CD4-positive, alpha-beta T cell treated with Interleukin-15 for 1 hour (primary cell): ENCODE data around the gene LUZP4.
"Not testable (repeated sequence)": the region's sequence is repeated elsewhere in the genome, so short reads cannot be mapped to it uniquely, and the experiment has no call there.

Experiments used
- DNase-seq: peaks from one replicate; pipeline ENCODE4 v3.0.0-alpha.2; 2020

LUZP4 gene, protein sequence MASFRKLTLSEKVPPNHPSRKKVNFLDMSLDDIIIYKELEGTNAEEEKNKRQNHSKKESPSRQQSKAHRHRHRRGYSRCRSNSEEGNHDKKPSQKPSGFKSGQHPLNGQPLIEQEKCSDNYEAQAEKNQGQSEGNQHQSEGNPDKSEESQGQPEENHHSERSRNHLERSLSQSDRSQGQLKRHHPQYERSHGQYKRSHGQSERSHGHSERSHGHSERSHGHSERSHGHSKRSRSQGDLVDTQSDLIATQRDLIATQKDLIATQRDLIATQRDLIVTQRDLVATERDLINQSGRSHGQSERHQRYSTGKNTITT

DNA sequence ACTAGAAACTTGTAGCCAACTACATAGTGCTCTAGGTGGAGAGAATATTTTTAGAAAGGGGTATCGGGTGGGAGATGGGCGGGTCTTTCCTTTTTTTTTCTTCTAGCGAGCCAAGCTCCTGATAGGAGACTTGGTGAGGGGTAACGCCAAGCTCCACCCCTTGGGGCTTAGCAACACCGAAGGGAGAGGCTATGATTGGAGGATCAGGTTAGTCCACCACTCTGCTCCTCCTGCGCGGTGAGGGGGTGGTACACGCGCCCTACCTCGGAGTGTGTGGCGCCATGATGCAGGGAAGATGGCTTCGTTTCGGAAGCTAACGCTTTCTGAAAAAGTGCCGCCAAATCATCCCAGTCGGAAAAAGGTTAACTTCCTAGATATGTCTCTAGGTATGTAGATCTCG, at the start of gene LUZP4:
Gene LUZP4, plus strand, starts transcription at position 251 of the 400 bp plus-strand sequence. Its CDS starts 45 bp downstream, at position 296.
- DNase-seq = no peak

DNA sequence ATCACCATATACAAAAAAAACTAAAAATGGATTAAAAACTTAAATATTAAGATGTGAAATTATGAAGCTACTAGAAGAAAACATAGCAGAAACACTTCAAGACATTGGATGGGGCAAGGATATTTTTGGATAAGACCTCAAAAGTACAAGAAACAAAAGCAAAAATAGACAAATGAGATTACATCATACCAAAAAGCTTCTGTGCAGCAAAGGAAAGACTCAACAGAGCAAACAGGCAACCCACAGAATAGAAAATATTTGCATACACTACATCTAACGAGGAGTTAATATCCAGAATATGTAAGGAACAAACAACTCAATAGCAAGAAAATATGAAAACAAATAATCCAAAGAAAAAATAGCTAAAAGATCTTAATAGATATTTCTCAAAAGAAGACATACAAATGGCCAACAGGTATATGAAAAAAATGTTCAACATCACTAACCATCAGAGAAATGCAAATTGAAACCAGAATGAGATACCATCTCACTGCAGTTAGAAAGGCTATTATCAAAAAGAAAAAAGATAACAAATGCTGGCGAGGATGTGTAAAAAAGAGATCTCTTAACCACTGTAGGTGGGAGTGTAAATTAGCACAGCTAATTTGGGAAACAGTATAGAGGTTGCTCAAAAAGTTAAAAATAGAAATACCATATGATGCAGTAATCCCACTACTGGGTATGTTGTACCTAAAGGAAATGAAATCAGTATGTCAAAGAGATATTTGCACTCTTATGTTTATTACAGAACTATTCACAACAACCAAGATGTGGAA, 37.9 kb upstream of the LUZP4 start:
- no peak for DNase-seq

DNA sequence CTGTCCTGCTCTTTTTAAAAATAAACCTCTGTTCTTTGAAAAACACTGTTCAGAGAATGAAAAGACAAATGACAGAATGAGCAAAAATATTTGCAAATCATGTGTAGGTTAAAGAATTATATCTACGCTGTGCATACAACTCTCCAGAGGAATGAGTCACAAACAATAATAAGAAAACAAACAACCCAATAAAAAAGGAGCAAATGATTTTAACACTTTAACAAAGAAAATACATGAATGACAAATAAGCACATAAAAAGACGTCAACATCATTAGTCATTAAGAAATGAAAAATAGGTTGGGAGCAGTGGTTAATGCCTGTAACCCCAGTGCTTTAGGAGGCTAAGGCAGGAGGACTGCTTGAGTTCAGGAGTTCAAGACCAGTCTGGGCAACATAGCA, 34.5 kb upstream of the LUZP4 start:
- no peak for DNase-seq

DNA sequence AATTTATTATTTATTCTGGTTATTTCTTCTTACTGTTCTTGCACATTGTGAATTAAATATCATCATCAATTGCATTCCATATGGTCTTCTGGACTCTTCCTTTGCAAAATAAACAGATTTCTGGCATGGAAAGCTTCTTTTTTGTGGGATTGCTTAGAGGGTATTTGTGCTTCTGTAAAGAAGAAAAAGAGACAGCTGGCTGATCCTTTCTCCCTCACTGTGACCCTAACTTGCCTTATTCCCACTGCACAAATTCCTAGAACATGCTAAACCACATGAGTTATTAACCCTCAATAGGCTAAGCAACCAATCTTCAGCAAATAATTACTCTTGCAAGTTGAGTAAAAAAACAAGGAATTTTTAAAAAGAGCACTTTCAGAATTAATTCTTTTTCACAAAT, 31.8 kb upstream of the LUZP4 start:
- no peak for DNase-seq

DNA sequence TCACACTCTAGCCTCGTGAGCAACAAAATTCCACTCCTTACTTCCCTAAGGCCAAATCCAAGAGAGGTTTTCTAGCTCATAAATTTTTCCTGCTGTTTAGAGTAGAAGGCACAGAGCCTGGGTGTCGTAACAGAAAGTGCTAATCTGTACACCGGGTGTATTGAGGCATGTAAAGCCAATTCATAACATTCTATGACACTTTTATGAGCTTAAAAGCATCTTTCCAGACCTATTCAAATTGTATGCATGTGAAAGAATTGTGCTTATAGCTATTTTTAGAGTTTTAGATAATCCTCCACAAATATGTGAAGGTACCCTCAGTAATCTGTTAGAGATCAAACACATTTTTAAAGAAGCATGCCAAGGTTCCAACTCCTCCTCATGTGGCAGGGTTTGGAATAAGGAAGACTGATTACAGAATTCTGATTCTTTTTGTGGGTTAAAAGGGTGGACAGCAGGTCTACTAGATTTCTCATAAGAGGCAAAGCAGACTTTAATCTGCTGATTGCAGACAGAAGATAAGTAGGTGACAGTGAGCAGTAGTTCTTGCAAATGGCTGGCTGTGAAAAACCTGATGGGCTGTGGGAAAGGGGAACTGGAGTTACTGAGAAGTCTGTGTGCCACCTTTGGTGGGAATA, 30.2 kb upstream of the LUZP4 start:
- DNase-seq = no peak

DNA sequence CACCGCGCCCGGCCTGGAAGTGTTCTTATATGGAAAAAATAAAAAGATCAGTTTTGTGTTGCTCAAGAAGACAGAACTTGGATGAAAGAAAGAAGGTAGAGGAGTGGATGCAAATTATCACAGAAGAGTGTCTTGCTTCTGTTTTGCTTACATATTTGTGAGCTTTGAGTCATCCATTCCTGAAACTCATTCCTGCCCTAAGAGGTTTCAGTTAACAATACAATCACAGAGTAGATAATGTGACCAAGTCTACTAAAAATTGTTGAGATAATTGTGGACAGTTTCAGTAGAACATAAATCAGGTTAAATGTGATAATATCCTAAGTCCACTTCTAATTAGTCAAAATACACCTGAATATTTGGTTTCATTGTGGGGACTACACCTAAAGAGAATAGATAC, 29.2 kb upstream of the LUZP4 start:
- DNase-seq = no peak

DNA sequence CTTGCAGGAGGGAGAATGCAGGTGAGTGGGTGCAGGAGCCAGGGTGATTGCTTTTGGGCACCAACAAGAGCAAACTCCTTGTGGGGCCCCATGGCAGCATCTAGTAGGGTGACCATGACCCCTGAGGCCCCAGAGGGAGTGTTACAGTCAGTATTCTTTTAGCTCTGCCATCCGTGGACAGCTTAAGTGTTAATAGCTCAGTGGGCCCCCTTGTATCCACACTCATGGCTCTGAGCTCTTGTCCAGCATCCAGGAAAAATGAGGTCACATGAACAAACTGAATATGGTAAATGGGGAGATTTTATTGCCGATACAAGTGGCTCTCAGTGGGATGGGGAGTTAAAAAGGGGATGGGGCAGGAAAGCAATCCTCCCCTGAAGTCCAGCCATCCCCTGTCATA, 28.4 kb upstream of the LUZP4 start:
- no peak for DNase-seq

DNA sequence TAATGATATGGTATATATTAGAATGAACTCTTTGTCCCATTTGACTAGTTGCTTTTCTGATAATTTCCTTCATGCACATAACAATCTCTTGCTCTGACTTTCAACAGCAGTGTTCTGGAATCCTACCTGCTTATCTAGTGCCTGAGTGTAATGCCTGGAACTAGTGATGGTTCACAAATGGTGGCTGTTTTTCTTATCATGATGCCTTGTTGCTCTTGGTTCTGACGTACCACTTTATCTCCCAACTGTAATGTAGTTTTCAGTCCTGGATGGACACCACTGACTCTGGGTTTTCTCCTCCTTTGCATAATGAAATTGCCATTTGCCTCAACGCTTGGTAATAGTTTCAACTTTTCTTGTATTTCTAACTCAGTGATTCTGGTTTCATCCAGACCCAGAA, 25.5 kb upstream of the LUZP4 start:
- no peak for DNase-seq

DNA sequence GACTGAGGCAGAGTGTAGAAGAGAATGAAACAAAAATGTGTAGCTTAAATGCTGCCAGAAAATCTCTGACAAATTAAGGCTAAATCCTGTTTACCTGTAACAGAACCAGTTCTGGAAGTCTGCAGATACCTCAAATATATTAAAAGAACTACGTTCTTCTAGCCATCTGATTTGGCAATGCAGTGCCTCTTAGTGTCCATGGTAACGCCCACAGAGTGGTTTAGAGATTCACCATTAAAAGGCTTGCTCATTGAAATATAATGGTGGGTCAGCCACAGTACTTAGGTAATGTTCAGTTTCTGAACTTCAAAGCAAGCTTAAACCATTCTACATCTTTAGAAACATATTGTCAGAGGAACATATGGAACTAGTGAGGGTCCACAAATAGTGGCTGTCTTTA, 23.2 kb upstream of the LUZP4 start:
- DNase-seq = no peak

DNA sequence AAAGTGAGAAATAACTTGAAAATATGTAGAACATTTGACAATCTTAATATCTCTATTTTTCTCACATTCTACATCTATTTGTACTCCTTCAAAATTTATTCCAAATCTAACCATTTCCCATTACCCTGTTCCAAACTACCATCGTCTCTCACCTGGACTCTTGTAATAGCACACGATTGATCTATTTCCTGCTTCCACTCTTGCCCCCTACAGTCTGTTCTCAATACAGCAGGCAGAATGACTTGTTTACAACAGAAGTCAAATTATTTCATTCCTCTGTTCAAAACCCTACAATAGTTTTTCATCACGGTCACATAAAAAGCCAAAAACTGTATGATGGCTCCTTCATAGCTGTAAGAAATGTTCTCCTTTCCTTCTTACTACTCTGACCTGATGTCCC, 21.1 kb upstream of the LUZP4 start:
- DNase-seq = no peak

DNA sequence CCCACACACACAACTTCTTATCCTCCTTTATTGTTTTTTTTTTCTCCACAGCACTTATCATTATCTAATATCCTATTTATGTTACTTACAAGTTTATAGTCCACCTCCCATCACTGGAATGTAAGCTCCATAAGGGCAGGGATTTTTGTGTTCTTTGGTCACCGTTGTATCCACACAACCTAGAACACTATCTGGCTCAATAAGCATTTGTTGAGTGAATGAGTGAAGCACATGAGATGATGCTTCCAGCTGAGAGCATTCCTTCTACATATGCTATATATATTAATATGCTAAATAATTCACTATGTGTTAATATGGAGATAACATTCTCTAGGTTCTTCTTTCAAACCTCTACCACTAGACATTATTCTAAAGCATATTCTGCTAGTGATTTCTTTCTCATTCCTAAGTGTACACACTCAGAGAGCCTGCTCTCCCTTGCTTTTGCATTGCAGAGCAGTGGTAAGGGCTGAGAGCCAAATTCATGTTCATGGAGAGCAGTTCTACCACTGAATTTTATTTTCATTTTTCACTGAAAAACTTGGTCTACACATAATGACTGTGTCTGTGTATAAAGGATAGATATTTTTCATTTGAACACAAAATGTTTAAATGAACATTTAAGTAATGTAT, 20.3 kb upstream of the LUZP4 start:
- no peak for DNase-seq

DNA sequence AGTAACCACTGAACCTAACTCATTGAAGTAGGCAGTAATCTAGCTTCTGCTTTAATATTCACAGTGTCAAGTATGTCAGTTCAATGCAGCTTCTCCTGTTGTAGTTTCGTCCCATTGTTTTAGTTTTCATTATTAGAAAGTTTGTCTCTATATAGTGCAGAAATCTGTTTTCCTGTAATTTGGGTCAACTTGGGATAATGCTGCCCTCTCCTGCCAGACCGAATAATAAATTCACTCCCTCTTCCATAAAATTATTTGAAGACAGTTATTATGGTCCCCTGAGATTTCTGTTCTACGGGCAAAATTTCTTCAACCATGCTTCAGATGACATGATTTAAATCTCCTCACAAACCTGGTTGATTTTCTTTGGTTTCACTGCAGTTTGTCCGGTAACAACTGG, 4.6 kb upstream of the LUZP4 start:
- no peak for DNase-seq

DNA sequence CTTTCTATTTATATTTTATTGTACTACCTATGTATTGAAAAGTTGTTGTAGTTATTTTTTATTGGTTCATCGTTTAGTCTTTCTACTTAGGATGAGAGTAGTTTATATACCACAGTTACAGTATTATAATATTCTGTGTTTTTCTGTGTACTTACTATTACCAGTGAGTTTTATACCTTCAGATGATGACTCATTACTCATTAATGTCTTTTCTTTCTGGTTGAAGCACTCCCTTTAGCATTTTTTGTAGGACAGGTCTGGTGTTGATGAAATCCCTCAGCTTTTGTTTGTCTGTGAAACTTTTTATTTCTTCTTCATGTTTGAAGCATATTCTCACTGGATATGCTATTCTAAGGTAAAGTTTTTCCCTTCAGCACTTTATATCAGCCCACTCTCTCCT, 7.7 kb downstream of the LUZP4 start:
- no peak for DNase-seq

DNA sequence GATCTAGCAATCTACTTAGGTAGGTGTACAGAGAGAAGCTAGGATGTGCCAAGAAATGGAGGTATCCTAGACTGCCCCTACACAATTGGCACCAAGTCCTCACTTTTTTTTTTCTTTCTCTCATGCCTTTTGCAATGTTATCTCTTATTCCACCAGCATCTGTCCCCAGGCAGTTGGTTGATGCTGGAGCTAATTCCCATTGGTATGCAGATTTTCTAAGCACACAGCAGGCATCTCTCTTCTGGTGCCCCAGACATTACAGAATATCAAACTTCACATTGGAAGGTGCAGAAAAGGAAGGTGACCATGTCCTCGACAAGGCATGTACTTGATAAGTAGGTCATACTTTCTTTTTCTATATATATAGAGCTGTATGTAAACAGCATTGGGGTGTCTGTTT, 21.6 kb downstream of the LUZP4 start:
- no peak for DNase-seq

DNA sequence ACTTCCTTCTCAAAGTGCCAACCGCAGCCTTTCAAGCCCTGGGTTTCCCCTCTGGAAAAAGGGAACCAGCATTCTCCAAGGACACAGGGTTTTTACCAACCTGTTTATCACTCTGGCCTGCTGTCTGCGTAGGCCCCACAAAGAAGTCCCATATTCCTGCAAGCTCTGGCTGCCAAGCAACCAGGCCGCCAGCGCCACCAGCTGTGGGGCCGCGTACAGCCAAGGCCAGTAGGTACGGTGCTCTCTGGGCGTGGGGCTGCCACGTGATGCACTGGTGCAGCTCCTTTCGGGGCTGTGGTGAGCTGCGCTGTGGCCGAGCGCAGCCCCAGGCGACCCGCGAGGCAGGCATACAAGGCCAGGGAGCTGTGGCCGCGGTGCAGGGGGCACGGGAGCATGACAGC, 22.1 kb downstream of the LUZP4 start:
- no peak for DNase-seq

DNA sequence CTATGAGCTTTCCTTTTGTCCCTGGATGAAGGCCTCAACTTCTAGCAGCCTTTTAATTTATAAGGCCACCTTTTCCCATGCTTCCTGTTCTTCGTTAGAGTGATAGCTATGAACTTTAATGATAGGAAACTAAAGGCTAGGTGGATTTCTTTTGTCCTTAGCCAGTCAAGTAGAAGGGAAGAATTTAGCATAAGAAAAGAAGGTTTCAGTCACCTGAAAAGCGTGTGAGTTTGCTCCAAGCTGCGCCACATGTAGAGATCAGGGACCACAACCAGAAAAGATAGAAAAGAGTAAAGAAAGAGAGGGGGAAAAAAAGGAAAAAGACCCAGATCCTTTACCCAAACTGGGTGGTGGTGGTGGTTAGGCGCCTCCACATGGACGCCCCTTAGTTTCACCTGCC, 28.6 kb downstream of the LUZP4 start:
- DNase-seq = no peak

DNA sequence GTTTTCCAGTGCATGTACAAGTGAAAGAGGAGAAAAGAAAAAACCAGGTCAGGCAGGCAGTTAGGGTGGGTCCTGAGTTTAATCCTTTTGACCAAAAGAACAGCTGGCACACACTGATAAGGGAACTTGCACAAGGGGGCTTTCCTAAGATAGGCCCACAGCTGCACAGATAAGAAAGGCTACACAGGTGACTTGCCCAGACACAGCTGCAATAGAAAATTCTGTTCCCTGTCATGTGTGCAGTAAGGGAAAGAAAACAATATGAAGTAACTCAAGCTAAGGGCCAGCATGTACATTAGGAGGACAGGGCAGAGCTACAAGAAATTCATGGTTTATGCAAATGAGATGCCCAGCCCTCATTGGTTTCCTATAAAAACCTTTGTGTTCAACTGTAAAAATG, 32.9 kb downstream of the LUZP4 start:
- no peak for DNase-seq

DNA sequence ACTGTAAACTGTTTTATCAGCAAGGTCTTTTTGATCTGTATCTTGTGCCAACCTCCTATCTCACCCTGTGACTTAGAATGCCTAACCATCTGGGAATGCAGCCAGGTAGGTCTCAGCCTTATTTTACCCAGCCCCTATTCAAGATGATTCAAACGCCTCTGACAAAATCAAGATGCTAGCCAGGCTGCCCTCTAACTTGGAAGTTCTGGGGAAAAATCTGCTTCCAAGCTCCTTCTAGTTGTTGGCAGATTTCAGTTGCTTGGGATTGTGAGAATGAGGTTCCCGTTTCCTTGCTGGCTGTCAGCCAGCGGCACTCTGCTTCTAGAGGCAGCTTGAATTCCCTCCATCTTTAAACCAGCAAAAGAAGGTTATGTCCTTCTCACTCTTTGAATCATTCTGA, 34.7 kb downstream of the LUZP4 start:
- DNase-seq = no peak

DNA sequence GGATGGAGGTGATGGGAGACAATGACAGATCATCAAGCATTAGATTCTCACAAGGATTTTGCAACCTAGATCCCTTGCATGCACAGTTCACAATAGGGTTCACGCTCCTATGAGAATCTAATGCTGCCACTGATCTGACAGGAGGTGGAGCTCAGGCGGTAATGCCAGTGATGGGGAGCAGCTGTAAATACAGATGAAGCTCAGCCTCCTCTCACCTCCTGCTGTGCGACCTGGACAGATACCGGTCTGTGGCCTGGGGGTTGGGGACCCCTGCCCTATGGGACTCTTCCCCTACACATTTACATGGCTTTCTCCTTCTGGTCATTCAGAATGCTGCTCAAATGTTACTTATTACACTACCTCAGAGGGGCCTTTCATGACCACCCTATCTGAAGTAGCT, 39.8 kb downstream of the LUZP4 start:
- not testable (repeated sequence) for DNase-seq

DNA sequence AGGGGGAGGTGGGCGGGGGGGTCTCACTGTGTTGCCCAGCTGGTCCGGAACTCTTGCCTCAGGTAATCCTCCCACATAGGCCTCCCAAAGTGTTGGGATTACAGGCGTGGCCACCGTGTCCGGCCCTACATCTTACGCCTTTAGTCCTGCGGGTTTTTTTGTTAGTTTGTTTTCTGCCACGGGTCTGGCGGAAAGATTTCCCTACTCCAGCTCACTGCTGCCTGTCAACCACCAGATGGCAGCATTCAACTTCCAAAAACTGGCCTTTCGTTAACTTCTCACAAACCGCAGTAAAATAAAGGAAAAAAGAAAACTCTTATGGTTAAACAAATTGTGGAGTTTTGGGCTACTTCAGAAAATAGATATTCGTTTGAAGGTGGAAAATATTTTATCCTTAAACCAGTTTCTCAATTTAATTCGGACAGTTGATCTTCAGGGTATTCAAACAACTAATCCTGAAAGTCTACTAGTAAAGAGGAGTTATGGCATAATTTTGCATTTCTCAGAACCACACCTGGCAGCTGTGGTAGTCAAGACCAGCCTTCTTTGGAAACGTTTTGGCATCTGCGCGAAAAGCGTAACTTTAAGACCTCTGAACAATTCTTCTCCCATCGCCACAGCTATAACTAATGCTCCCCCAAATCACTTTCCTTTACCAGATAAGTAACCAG, 41.1 kb downstream of the LUZP4 start:
- DNase-seq = peak; percentile 21

DNA sequence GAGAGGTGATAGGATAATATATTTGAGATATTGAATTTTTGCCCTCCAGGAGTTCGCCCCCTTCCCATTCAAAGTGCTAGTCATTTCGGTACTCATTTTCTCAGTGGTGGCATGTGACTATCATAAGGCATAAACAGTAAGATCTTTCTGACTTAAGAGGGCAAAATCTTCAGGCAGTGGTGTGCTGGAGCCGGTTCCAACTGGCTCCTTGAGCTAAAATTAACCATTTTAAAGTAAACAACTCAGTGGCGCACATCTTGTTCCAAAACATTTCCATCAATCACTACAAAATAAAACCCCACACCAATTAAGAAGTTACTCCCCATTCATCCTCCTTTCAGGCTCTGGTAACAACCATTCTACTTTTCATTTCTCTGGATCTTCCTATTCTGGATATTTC, 43.3 kb downstream of the LUZP4 start:
- DNase-seq = no peak

DNA sequence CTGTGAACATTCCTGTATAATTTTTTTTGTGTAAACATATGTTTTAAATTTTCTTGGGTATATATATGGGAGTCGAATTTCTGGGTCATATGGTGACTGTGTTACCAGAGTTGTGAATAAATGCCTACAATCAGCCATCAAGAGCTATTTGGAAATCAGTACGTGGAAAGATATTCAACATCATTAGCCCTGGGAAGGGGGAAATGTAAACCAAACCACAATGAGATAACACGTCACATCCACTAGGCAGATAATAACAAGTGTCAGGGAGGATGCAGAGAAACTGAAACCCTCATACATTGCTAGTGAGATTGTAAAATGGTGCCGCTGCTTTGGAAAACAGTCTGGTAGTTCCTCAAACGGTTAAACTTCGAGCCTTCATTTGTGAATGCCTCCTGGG, 43.9 kb downstream of the LUZP4 start:
- no peak for DNase-seq

DNA sequence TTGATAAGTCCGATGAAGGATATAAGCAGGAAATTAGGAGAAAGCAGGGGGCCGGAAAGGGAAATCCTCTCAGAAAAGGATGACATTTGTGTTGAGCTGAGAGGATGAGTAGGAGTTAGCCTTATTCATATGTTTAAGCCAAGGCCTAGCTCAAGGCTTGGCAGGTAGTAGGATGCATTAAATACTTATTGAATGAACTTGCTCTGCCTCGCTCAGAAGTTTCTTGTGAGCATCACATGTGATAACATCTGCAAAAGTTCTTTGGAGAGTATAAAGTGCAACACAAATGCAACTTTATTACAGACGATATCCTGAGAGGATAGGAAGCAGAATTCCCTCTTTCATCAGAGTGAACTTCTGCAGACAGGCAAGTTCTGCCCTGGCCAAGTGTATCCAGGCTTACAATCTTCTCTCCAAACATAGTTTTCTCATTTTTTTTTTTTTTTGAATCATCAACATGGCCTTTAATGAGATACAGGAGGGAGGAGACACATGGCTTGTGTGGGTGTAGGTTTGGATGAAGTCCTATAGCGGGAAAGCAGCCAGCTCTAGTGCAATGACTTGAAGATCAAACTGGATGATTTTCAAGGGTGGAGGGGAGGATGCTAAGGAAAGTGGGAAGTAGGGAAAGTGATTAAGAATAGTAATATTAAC, 48.1 kb downstream of the LUZP4 start:
- DNase-seq = no peak
